ENCODE measurements around the gene ADGRG2. TPM values are rescaled to one million over a fixed set of nuclear protein-coding genes. Genes with fewer than 3 reads are reported as not detected.

Gene ADGRG2
- total RNA-seq, 4 donors from 2014 or later, result 0.30 to 18.7 (median 1.7) TPM

GRCh38 chrX:19152762-19153161, 30.5 kb upstream of the ADGRG2 start:
- intact Hi-C loops (cut with DNase I; ENCODE audit: low total_unique reads), result no loop called here
- Histone ChIP-seq H3K27ac (no peak overlapping the region), H3K4me3 (no peak overlapping the region), H3K4me1 (no peaks in the 10 kb centered on the region), H3K9me3 (no peaks in the 10 kb centered on the region), H3K36me3 (no peaks in the 10 kb centered on the region), H3K27me3 (no peaks in the 10 kb centered on the region)
- DNase-seq, result no peak
- no peak for TF ChIP-seq CTCF (IDR thresholded peaks at IDR 0.05)
- no peak for TF ChIP-seq POLR2A (IDR thresholded peaks at IDR 0.05)

- no peak for DNase-seq
- H3K4me1 ChIP-seq, result no peaks in the 10 kb centered on the region
- no peaks in the 10 kb centered on the region for H3K36me3 ChIP-seq
- intact Hi-C loops (cut with DNase I; ENCODE audit: low total_unique reads), result no loop called here
- H3K4me3 ChIP-seq, result no peak overlapping the region
- no peaks in the 10 kb centered on the region for H3K27me3 ChIP-seq
- H3K9me3 ChIP-seq, result no peaks in the 10 kb centered on the region
- no peak overlapping the region for H3K27ac ChIP-seq
- no peak for TF ChIP-seq CTCF (IDR thresholded peaks at IDR 0.05)
- no peak for TF ChIP-seq POLR2A (IDR thresholded peaks at IDR 0.05)
Measured at GRCh38 chrX:19137067-19137466, 14.8 kb upstream of the ADGRG2 start.

GRCh38 chrX:19133784-19134183, 11.5 kb upstream of the ADGRG2 start:
- Histone ChIP-seq H3K9me3 (no peaks in the 10 kb centered on the region), H3K27ac (no peak overlapping the region), H3K4me3 (no peak overlapping the region), H3K4me1 (no peaks in the 10 kb centered on the region), H3K36me3 (no peaks in the 10 kb centered on the region), H3K27me3 (no peaks in the 10 kb centered on the region)
- TF ChIP-seq POLR2A (IDR thresholded peaks at IDR 0.05), result no peak
- TF ChIP-seq CTCF (IDR thresholded peaks at IDR 0.05), result no peak
- intact Hi-C loops (cut with DNase I; ENCODE audit: low total_unique reads), result no loop called here
- DNase-seq, result no peak

- no peaks in the 10 kb centered on the region for H3K9me3 ChIP-seq
- H3K4me1 ChIP-seq, result no peaks in the 10 kb centered on the region
- no peak for DNase-seq
- TF ChIP-seq POLR2A (IDR thresholded peaks at IDR 0.05), result no peak
- intact Hi-C loops (cut with DNase I; ENCODE audit: low total_unique reads), result no loop called here
- no peak overlapping the region for H3K27ac ChIP-seq
- no peaks in the 10 kb centered on the region for H3K36me3 ChIP-seq
- no peaks in the 10 kb centered on the region for H3K27me3 ChIP-seq
- no peak overlapping the region for H3K4me3 ChIP-seq
Measured at GRCh38 chrX:19133231-19133630, 11.0 kb upstream of the ADGRG2 start.

GRCh38 chrX:19130628-19131027, 8.4 kb upstream of the ADGRG2 start:
- Histone ChIP-seq H3K27me3 (no peaks in the 10 kb centered on the region), H3K4me3 (no peak overlapping the region), H3K27ac (no peak overlapping the region), H3K9me3 (no peaks in the 10 kb centered on the region), H3K36me3 (no peaks in the 10 kb centered on the region), H3K4me1 (no peaks in the 10 kb centered on the region)
- DNase-seq, result no peak
- intact Hi-C loops (cut with DNase I; ENCODE audit: low total_unique reads), result no loop called here
- TF ChIP-seq CTCF (IDR thresholded peaks at IDR 0.05) (no peak), POLR2A (IDR thresholded peaks at IDR 0.05) (no peak)

- Histone ChIP-seq H3K36me3 (no peaks in the 10 kb centered on the region), H3K27me3 (no peaks in the 10 kb centered on the region), H3K4me1 (no peaks in the 10 kb centered on the region), H3K9me3 (no peaks in the 10 kb centered on the region), H3K4me3 (no peak overlapping the region), H3K27ac (no peak overlapping the region)
- intact Hi-C loops (cut with DNase I; ENCODE audit: low total_unique reads), result no loop called here
- no peak for TF ChIP-seq CTCF (IDR thresholded peaks at IDR 0.05)
- TF ChIP-seq POLR2A (IDR thresholded peaks at IDR 0.05), result no peak
- no peak for DNase-seq
Measured at GRCh38 chrX:19129694-19130093, 7.4 kb upstream of the ADGRG2 start.
